Heart left ventricle (tissue), 16 donors: ENCODE measurements around the gene DOCK4. TPM values are rescaled to one million over a fixed set of nuclear protein-coding genes. Genes with fewer than 3 reads are reported as not detected.
A peak's percentile ranks its signal among the peaks of the same experiment; 100 is the strongest.
"Not testable (repeated sequence)": the region's sequence is repeated elsewhere in the genome, so short reads cannot be mapped to it uniquely, and the experiment has no call there.

Experiments
- ATAC-seq, 4 donors: fragments of 200-7000 bp; cut with Tn5 transposase; one replicate each; pipeline ENCODE4 v1.9.1; 2020 to 2022; ENCODE audit warnings: moderate library complexity in 4 of 4, mild to moderate bottlenecking in 3 of 4, moderate number of reproducible peaks in 1 of 4
- DNase-seq, 5 donors: peaks; one replicate each; pipeline ENCODE4 v3.0.0-alpha.2; 2020
- H3K27ac ChIP-seq, 12 donors: fragments of 200-600 bp; sonication (generic) in 4 of 12; one replicate each; pipeline versions ENCODE4 v1.5.0 to v1.8.0; 2016 to 2022; ENCODE audit warnings: mild to moderate bottlenecking in 2 of 12
- H3K27me3 ChIP-seq, 9 donors: fragments of 200-600 bp; sonication (generic) in 2 of 9; one replicate each; pipeline versions ENCODE4 v1.5.1 to v1.8.0; 2016 to 2022; ENCODE audit warnings: mild to moderate bottlenecking in 3 of 9
- H3K36me3 ChIP-seq, 9 donors: fragments of 200-600 bp; sonication (generic) in 2 of 9; one replicate each; pipeline versions ENCODE4 v1.5.0 to v1.8.0; 2018 to 2022; ENCODE audit warnings: mild to moderate bottlenecking in 2 of 9
- H3K4me1 ChIP-seq, 12 donors: fragments of 200-600 bp; sonication (generic) in 4 of 12; one replicate each; pipeline versions ENCODE4 v1.5.0 to v1.8.0; 2016 to 2022; ENCODE audit warnings: mild to moderate bottlenecking in 3 of 12
- H3K4me3 ChIP-seq, 12 donors: fragments of 200-600 bp; sonication (generic) in 4 of 12; one replicate each; pipeline versions ENCODE4 v1.5.0 to v1.8.0; 2017 to 2022; ENCODE audit warnings: mild to moderate bottlenecking in 9 of 12, moderate library complexity in 4 of 12
- H3K9me3 ChIP-seq, 12 donors: fragments of 200-600 bp; sonication (generic) in 4 of 12; one replicate each; pipeline versions ENCODE4 v1.5.0 to v1.8.0; 2016 to 2022; ENCODE audit warnings: mild to moderate bottlenecking in 1 of 12
- CTCF ChIP-seq, 12 donors: fragments of 200-600 bp; sonication (generic) in 4 of 12; IDR thresholded peaks; one replicate each; pipeline versions ENCODE4 v1.5.0 to v1.8.0; 2018 to 2022; ENCODE audit warnings: antibody characterized with exemption in 12 of 12, mild to moderate bottlenecking in 5 of 12
- POLR2A ChIP-seq, 2 donors: fragments of 450-650 bp; IDR thresholded peaks; one replicate each; pipeline ENCODE4 v1.6.1; 2017; ENCODE audit warnings: antibody characterized with exemption in 2 of 2, mild to moderate bottlenecking in 2 of 2, moderate library complexity in 2 of 2
- WGBS, 4 donors: extraction: QIAGEN DNeasy Blood & Tissue Kit in 2 of 4; methylation state at CpG; one replicate each; pipeline versions ENCODE4 v1.1.5 to v1.1.7; 2013 to 2018; 5-methylcytosine and 5-hydroxymethylcytosine counted together
- intact Hi-C, 10 donors: fragments of 100-400 bp; cut with DNase I; formaldehyde crosslinking; loops; one replicate each; pipeline versions ENCODE4 v1.11.1 to v1.14.2; 2022
- polyA plus RNA-seq, 2 donors: library from polyadenylated mRNA; stranded (reverse); fragments of 200-250 nt; gene quantifications; one replicate each; pipeline ENCODE4 v1.2.3, GENCODE V29; 2013
- total RNA-seq, 9 donors: library from RNA; depleted of rRNA in 2 of 9; stranded (reverse); fragments of >200 nt in 2 of 9; fragmentation: NEBNext Ultra II Directional in 3 of 9; extraction: Animal tissue kit (Norgen Biotek cat#: 25700) in 3 of 9; gene quantifications; one replicate each; pipeline versions ENCODE4 v1.1.0 to v1.2.4, GENCODE V29; 2016 to 2023
- donor health status: ischemic (EF 13 %, LVEDD 7.1; RV severe dilation, severe dysfunction).
- donor health status: healthy with polysubstance abuse.
- donor health status: DM: no; HTN: yes; CAD: no.
- donor health status: DM: no; HTN: no; CAD: no.
- donor health status: ischemic (EF 25% LVEDD 6.9; RV normal size, moderate dysfunction).
- donor health status: ischemic (EF 25% LVEDD 5.7; RV mildly dilated, moderate dysfunction).
- donor health status: healthy.
- donor health status: DM: yes; HTN: yes; CAD: no.
- donor health status: ischemic (EF 35%, LVEDD 5.7; RV mildly dilated, moderate dysfunction).
- donor health status: nonischemic (EF 11% LVEDD 7.7; RV severe dilation, severe dysfunction).
- donor health status: DM: yes; HTN: yes; CAD: no.
- donor health status: PGD.
- donor health status: ischemic (EF 29% LVEDD 5.4; RV normal size, mild dysfunction).
- donor health status: nonischemic (EF 23%, LVEDD 6.1; RV moderate dilation, normal function).

DOCK4 gene
- total and polyA plus RNA-seq, 11 donors, result 5.1 to 40.8 (median 13.1) TPM

GRCh38 chr7:112254156-112254555 lies 48.0 kb upstream of the DOCK4 start:
- DNase-seq (no peak), ATAC-seq (no peak)
- Histone ChIP-seq H3K36me3 (no peaks in the 10 kb centered on the region), H3K27me3 (no peaks in the 10 kb centered on the region), H3K27ac (no peak overlapping the region), H3K9me3 (peaks cover 0 to 2% (median 0%) of the 10 kb centered on the region in 12 donors), H3K4me3 (no peak overlapping the region), H3K4me1 (peaks cover 0 to 8% (median 0%) of the 10 kb centered on the region in 12 donors)
- 51 to 62% (median 61%) methylated on average over 1 of the region's 1 CpG for WGBS, 4 donors
- intact Hi-C loops, result no loop called here
- TF ChIP-seq CTCF (IDR thresholded peaks at IDR 0.05) (no peak), POLR2A (IDR thresholded peaks at IDR 0.05) (no peak)

GRCh38 chr7:112252691-112253090 lies 46.5 kb upstream of the DOCK4 start:
- 60 to 95% (median 83%) methylated on average over 3 of the region's 3 CpGs for WGBS, 4 donors
- intact Hi-C loops, result no loop called here

GRCh38 chr7:112252141-112252540 lies 45.9 kb upstream of the DOCK4 start:
- 89 to 92% (median 91%) methylated on average over 3 of the region's 3 CpGs for WGBS, 4 donors
- no peak for ATAC-seq
- no peak overlapping the region for H3K4me3 ChIP-seq

More at GRCh38 chr7:112252691-112253090, 46.5 kb upstream of the DOCK4 start:
- Histone ChIP-seq H3K27me3 (no peaks in the 10 kb centered on the region), H3K36me3 (no peaks in the 10 kb centered on the region), H3K27ac (no peak overlapping the region), H3K9me3 (peaks cover 0 to 4% (median 0%) of the 10 kb centered on the region in 12 donors), H3K4me1 (peaks cover 0 to 8% (median 0%) of the 10 kb centered on the region in 12 donors), H3K4me3 (no peak overlapping the region)
- ATAC-seq (no peak), DNase-seq (no peak)
- no peak for TF ChIP-seq POLR2A (IDR thresholded peaks at IDR 0.05)
- TF ChIP-seq CTCF (IDR thresholded peaks at IDR 0.05), result no peak

GRCh38 chr7:112249967-112250366 lies 43.8 kb upstream of the DOCK4 start:
- H3K27ac ChIP-seq, H3K27me3 ChIP-seq, H3K9me3 ChIP-seq, H3K4me1 ChIP-seq, ATAC-seq, intact Hi-C loops, H3K4me3 ChIP-seq, H3K36me3 ChIP-seq: not testable (repeated sequence)
- peak in 1 of 5 donors; percentile 40 for DNase-seq
- WGBS, 4 donors, result 76 to 86% (median 82%) methylated on average over 13 of the region's 13 CpGs

More at GRCh38 chr7:112252141-112252540, 45.9 kb upstream of the DOCK4 start:
- intact Hi-C loops, result no loop called here
- H3K27me3 ChIP-seq, result no peaks in the 10 kb centered on the region
- no peak overlapping the region for H3K27ac ChIP-seq
- DNase-seq, result no peak
- no peak for TF ChIP-seq POLR2A (IDR thresholded peaks at IDR 0.05)
- TF ChIP-seq CTCF (IDR thresholded peaks at IDR 0.05), result no peak
- H3K4me1 ChIP-seq, result peaks cover 0 to 8% (median 0%) of the 10 kb centered on the region in 12 donors
- peaks cover 0 to 4% (median 0%) of the 10 kb centered on the region in 12 donors for H3K9me3 ChIP-seq
- H3K36me3 ChIP-seq, result no peaks in the 10 kb centered on the region

GRCh38 chr7:112248598-112248997 lies 42.4 kb upstream of the DOCK4 start:
- 98 to 99% (median 99%) methylated on average over 2 of the region's 2 CpGs for WGBS, 4 donors
- no peak for DNase-seq
- no peak overlapping the region for H3K4me3 ChIP-seq

More at GRCh38 chr7:112248598-112248997, 42.4 kb upstream of the DOCK4 start:
- no peaks in the 10 kb centered on the region for H3K27me3 ChIP-seq
- H3K4me1 ChIP-seq, result peaks cover 0 to 2% (median 0%) of the 10 kb centered on the region in 12 donors
- no peaks in the 10 kb centered on the region for H3K36me3 ChIP-seq
- no peak for ATAC-seq
- H3K27ac ChIP-seq, result no peak overlapping the region
- TF ChIP-seq CTCF (IDR thresholded peaks at IDR 0.05), result no peak
- no peak for TF ChIP-seq POLR2A (IDR thresholded peaks at IDR 0.05)
- H3K9me3 ChIP-seq, result peaks cover 0 to 4% (median 0%) of the 10 kb centered on the region in 12 donors
- intact Hi-C loops, result no loop called here
